OCI-LY1 (cell line): ENCODE data around the gene SAP30BP.

ENCODE experiments used
- H2AFZ ChIP-seq: fragments of 200-600 bp; sonication (generic), shearing (Covaris generic); 2 replicates; pipeline ENCODE4 v1.6.0; 2014; ENCODE audit warnings: antibody characterized with exemption, mild to moderate bottlenecking, low read length
- H3F3A ChIP-seq: fragments of 200-600 bp; sonication (generic), shearing (Covaris generic); 2 replicates; pipeline ENCODE4 v1.6.0; 2014; ENCODE audit warnings: mild to moderate bottlenecking, antibody characterized with exemption, low read length, moderate library complexity; ENCODE audit not compliant: insufficient read depth
- H3K27ac ChIP-seq: fragments of 200-600 bp; sonication (generic); 2 replicates; pipeline ENCODE4 v1.5.1; 2014; ENCODE audit warnings: low read length, mixed run types, mild to moderate bottlenecking, low read depth; ENCODE audit not compliant: poor library complexity, severe bottlenecking
- H3K27me3 ChIP-seq: fragments of 200-600 bp; sonication (generic); 2 replicates; pipeline ENCODE4 v1.6.0; 2014; ENCODE audit warnings: antibody characterized with exemption, mild to moderate bottlenecking, low read length, moderate library complexity; ENCODE audit not compliant: insufficient read depth
- H3K36me3 ChIP-seq: fragments of 200-600 bp; sonication (generic); 2 replicates; pipeline ENCODE4 v1.6.1; 2014; ENCODE audit warnings: mild to moderate bottlenecking, antibody characterized with exemption, low read length, moderate library complexity, mixed read lengths; ENCODE audit not compliant: insufficient read depth
- H3K4me1 ChIP-seq: fragments of 200-600 bp; sonication (generic); 2 replicates; pipeline ENCODE4 v1.5.1; 2014; ENCODE audit warnings: mild to moderate bottlenecking, low read length, moderate library complexity; ENCODE audit not compliant: insufficient read depth, severe bottlenecking
- H3K4me2 ChIP-seq: fragments of 200-600 bp; sonication (generic), shearing (Covaris generic); 2 replicates; pipeline ENCODE4 v1.6.1; 2014; ENCODE audit warnings: low read length
- H3K4me3 ChIP-seq: fragments of 200-600 bp; sonication (generic); 2 replicates; pipeline ENCODE4 v1.5.1; 2014; ENCODE audit warnings: low read length, low read depth, mild to moderate bottlenecking, mixed read lengths; ENCODE audit not compliant: poor library complexity, severe bottlenecking
- H3K79me2 ChIP-seq: fragments of 200-600 bp; shearing (Covaris generic); 2 replicates; pipeline ENCODE4 v1.6.1; 2016; ENCODE audit warnings: mixed run types, low read length, mixed read lengths; ENCODE audit not compliant: insufficient read depth
- H3K9ac ChIP-seq: fragments of 200-600 bp; sonication (generic), shearing (Covaris generic); 2 replicates; pipeline ENCODE4 v1.6.1; 2014; ENCODE audit warnings: mild to moderate bottlenecking, low read length, mixed read lengths
- H3K9me2 ChIP-seq: fragments of 200-600 bp; sonication (generic), shearing (Covaris generic); 2 replicates; pipeline ENCODE4 v1.6.1; 2014; ENCODE audit warnings: low read depth, mild to moderate bottlenecking, low read length, mixed read lengths
- H3K9me3 ChIP-seq: fragments of 200-600 bp; shearing (Covaris generic); 2 replicates; pipeline ENCODE4 v1.6.1; 2014; ENCODE audit warnings: low read length, mixed read lengths
- H4K20me1 ChIP-seq: fragments of 200-600 bp; sonication (generic), shearing (Covaris generic); 2 replicates; pipeline ENCODE4 v1.6.0; 2016; ENCODE audit warnings: mild to moderate bottlenecking, low read length; ENCODE audit not compliant: insufficient read depth
- EZH2 ChIP-seq: fragments of 200-600 bp; sonication (generic), shearing (Covaris generic); IDR thresholded peaks from 2 replicates; pipeline ENCODE4 v1.8.0; 2017; ENCODE audit warnings: borderline replicate concordance, mixed run types, mild to moderate bottlenecking, antibody characterized with exemption, low read length, moderate library complexity, mixed read lengths
- TF ChIP-seq, protein P1 (sequence below): fragments of 200-600 bp; sonication (generic), shearing (Covaris generic); IDR thresholded peaks from 2 replicates; pipeline ENCODE4 v1.5.1; 2017; ENCODE audit warnings: mild to moderate bottlenecking, antibody characterized with exemption, low read length, moderate library complexity, mixed read lengths

Gene SAP30BP

DNA sequence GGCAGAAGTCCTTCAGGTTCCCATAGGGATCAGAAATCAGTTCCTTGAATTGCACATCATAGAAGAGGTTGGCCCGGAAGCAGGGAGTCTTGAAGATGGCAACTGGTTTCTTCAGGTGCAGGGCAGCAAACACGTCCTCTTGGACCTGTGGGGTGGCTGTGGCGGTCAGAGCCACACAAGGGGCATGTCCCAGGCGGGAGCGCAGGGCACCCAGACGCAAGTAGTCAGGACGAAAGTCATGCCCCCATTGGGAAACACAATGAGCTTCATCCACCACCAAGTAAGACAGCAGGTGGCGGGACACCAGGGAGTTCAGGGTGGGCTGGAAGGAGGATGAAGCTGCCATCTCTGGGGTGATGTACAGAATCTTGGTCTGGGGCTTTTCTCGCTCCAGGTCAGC, 4.6 kb upstream of the SAP30BP start:
- H3K4me1 ChIP-seq, result peaks cover 33% of the 10 kb centered on the region
- no peaks in the 10 kb centered on the region for H3K9me3 ChIP-seq
- no peaks in the 10 kb centered on the region for H3K27me3 ChIP-seq
- peaks cover 10% of the 10 kb centered on the region; the same call in 1 of the 2 replicates for H3F3A ChIP-seq
- TF ChIP-seq, protein P1, sequence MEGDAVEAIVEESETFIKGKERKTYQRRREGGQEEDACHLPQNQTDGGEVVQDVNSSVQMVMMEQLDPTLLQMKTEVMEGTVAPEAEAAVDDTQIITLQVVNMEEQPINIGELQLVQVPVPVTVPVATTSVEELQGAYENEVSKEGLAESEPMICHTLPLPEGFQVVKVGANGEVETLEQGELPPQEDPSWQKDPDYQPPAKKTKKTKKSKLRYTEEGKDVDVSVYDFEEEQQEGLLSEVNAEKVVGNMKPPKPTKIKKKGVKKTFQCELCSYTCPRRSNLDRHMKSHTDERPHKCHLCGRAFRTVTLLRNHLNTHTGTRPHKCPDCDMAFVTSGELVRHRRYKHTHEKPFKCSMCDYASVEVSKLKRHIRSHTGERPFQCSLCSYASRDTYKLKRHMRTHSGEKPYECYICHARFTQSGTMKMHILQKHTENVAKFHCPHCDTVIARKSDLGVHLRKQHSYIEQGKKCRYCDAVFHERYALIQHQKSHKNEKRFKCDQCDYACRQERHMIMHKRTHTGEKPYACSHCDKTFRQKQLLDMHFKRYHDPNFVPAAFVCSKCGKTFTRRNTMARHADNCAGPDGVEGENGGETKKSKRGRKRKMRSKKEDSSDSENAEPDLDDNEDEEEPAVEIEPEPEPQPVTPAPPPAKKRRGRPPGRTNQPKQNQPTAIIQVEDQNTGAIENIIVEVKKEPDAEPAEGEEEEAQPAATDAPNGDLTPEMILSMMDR, result no peak
- no peak for TF ChIP-seq EZH2
- peak overlapping the region; percentile 95 for H3K27ac ChIP-seq
- no peak overlapping the region for H2AFZ ChIP-seq
- H3K4me2 ChIP-seq, result no peak overlapping the region
- H3K9ac ChIP-seq, result no peak overlapping the region
- H3K36me3 ChIP-seq, result peaks cover 45% of the 10 kb centered on the region
- no peak overlapping the region for H3K4me3 ChIP-seq
- no peaks in the 10 kb centered on the region for H3K9me2 ChIP-seq
- peaks cover 13% of the 10 kb centered on the region for H3K79me2 ChIP-seq
- H4K20me1 ChIP-seq, result no peaks in the 10 kb centered on the region

DNA sequence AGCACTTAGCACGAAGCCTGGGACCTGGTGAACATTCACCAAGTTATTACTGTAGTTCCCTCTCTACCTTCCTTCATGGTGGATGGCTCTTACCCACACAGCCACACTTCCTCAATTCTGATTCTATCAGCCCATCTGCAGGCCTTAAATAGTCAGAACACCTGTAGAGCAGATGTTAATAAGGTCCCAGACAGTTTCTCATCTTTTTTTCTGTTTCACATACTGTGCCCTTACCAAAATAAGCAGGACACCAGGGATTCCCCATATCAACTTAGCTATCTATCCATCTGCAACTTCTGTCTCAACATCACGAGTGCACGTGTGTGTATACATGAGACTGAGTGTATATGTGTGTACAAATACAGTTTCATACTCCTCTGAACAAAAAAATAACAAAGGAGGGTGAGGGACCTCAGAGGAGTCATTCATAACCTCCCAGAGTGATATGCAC, 3.0 kb upstream of the SAP30BP start:
- H3K4me3 ChIP-seq, result peak overlapping the region; percentile 95
- no peaks in the 10 kb centered on the region for H4K20me1 ChIP-seq
- H3K4me2 ChIP-seq, result peak overlapping the region; percentile 92

GRCh38 chr17:75665981-75666380, 1.2 kb upstream of the SAP30BP start:
- Histone ChIP-seq H4K20me1 (no peaks in the 10 kb centered on the region), H3K4me2 (peak overlapping the region; percentile 92), H3K4me3 (peak overlapping the region; percentile 95), H3K9me3 (no peaks in the 10 kb centered on the region), H3F3A (peaks cover 10% of the 10 kb centered on the region; the same call in 1 of the 2 replicates), H3K36me3 (peaks cover 46% of the 10 kb centered on the region), H3K79me2 (peaks cover 39% of the 10 kb centered on the region), H3K9me2 (no peaks in the 10 kb centered on the region), H3K27ac (peak overlapping the region; percentile 95), H2AFZ (no peak overlapping the region), H3K9ac (peak overlapping the region; percentile 95), H3K4me1 (peaks cover 46% of the 10 kb centered on the region), H3K27me3 (no peaks in the 10 kb centered on the region)
- TF ChIP-seq, protein P1, result no peak
- TF ChIP-seq EZH2, result no peak

More for the DNA sequence above, 3.0 kb upstream of the SAP30BP start:
- Histone ChIP-seq H3K79me2 (peaks cover 28% of the 10 kb centered on the region), H3K27me3 (no peaks in the 10 kb centered on the region), H3K9me2 (no peaks in the 10 kb centered on the region), H3K9me3 (no peaks in the 10 kb centered on the region), H3K9ac (no peak overlapping the region; the same call in 1 of the 2 replicates), H2AFZ (no peak overlapping the region), H3K4me1 (peaks cover 46% of the 10 kb centered on the region), H3K27ac (peak overlapping the region; percentile 95), H3F3A (peaks cover 10% of the 10 kb centered on the region; the same call in 1 of the 2 replicates), H3K36me3 (peaks cover 44% of the 10 kb centered on the region)
- TF ChIP-seq, protein P1, result no peak
